Osteoblast (primary cell): Measurements from ENCODE around the gene DPF3. TPM values are rescaled to one million over a fixed set of nuclear protein-coding genes. Genes with fewer than 3 reads are reported as not detected.

Source experiments
- DNase-seq: peaks from one replicate; pipeline ENCODE4 v3.0.0; 2011; ENCODE audit warnings: low spot score, mixed read lengths; ENCODE audit not compliant: insufficient read length; ENCODE audit errors: missing footprints
- H2AFZ ChIP-seq: 2 replicates; pipeline ENCODE4 v1.6.0; 2011; ENCODE audit warnings: mild to moderate bottlenecking, low read length
- H3K27ac ChIP-seq: 2 replicates; pipeline ENCODE4 v1.5.1; 2011; ENCODE audit warnings: mild to moderate bottlenecking, low read depth, low read length, moderate library complexity
- H3K27me3 ChIP-seq: 2 replicates; pipeline ENCODE4 v1.6.0; 2012; ENCODE audit warnings: mild to moderate bottlenecking, control low read depth, inconsistent platforms, low read length, moderate library complexity; ENCODE audit not compliant: insufficient read depth
- H3K36me3 ChIP-seq: 2 replicates; pipeline ENCODE4 v1.5.1; 2011; ENCODE audit warnings: mild to moderate bottlenecking, low read length, control low read depth, moderate library complexity; ENCODE audit not compliant: insufficient read depth
- H3K4me1 ChIP-seq: 2 replicates; pipeline ENCODE4 v1.5.1; 2011; ENCODE audit warnings: mild to moderate bottlenecking, low read length, control low read depth, moderate library complexity; ENCODE audit not compliant: insufficient read depth
- H3K4me2 ChIP-seq: 2 replicates; pipeline ENCODE4 v1.6.0; 2011; ENCODE audit warnings: mild to moderate bottlenecking, low read length; ENCODE audit not compliant: insufficient read depth
- H3K4me3 ChIP-seq: fragments of 200-600 bp; sonication (generic); 3 replicates; pipeline ENCODE4 v1.5.1; 2012; ENCODE audit warnings: mild to moderate bottlenecking, low read length, inconsistent platforms; ENCODE audit not compliant: insufficient read depth
- H3K79me2 ChIP-seq: 2 replicates; pipeline ENCODE4 v1.6.0; 2012; ENCODE audit warnings: mild to moderate bottlenecking, low read length, control low read depth, inconsistent platforms; ENCODE audit not compliant: insufficient read depth
- H3K9me3 ChIP-seq: 2 replicates; pipeline ENCODE4 v1.5.1; 2011; ENCODE audit warnings: low read depth, low read length, control low read depth
- H4K20me1 ChIP-seq: 2 replicates; pipeline ENCODE4 v1.6.0; 2012; ENCODE audit warnings: mild to moderate bottlenecking, low read length, control low read depth; ENCODE audit not compliant: insufficient read depth
- total RNA-seq: library from RNA; depleted of rRNA; stranded (reverse); fragments of >200 nt; gene quantifications from 2 replicates; pipeline ENCODE4 v1.2.3, GENCODE V29; 2012
- TF ChIP-seq, protein P1 (sequence below): IDR thresholded peaks from 2 replicates; pipeline ENCODE4 v1.5.1; 2011; ENCODE audit warnings: mild to moderate bottlenecking, low read depth, low read length, moderate library complexity; ENCODE audit errors: extremely low read depth

Gene DPF3
- total RNA-seq, 1 donor, result 1.8 TPM

DNA sequence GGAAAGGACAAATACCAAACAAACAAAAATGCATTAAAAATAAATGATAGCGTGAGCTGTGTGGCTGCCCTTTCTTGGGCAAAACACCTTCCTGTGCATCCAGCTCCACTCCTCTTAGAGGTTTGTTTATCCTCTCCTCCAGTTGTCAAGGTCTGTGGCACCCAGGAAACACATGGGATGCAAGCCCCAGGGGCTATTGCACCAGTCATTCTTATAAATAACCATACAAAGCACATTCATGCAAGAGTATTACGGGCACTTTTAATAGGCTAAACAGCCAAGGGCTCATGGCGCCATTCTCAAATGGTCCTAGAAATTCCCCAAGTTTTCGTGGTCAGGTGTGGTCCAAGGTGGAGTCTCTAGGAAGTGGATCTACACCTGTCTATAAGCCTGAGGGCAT lies 257.0 kb downstream of the DPF3 start:
- TF ChIP-seq, protein P1, sequence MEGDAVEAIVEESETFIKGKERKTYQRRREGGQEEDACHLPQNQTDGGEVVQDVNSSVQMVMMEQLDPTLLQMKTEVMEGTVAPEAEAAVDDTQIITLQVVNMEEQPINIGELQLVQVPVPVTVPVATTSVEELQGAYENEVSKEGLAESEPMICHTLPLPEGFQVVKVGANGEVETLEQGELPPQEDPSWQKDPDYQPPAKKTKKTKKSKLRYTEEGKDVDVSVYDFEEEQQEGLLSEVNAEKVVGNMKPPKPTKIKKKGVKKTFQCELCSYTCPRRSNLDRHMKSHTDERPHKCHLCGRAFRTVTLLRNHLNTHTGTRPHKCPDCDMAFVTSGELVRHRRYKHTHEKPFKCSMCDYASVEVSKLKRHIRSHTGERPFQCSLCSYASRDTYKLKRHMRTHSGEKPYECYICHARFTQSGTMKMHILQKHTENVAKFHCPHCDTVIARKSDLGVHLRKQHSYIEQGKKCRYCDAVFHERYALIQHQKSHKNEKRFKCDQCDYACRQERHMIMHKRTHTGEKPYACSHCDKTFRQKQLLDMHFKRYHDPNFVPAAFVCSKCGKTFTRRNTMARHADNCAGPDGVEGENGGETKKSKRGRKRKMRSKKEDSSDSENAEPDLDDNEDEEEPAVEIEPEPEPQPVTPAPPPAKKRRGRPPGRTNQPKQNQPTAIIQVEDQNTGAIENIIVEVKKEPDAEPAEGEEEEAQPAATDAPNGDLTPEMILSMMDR, result no peak
- Histone ChIP-seq H3K36me3 (no peaks in the 10 kb centered on the region), H3K4me2 (no peak overlapping the region), H3K27me3 (no peaks in the 10 kb centered on the region), H3K79me2 (no peaks in the 10 kb centered on the region), H3K9me3 (peaks cover 3% of the 10 kb centered on the region), H3K4me3 (no peak overlapping the region), H2AFZ (no peak overlapping the region), H3K4me1 (peaks cover 34% of the 10 kb centered on the region), H3K27ac (no peak overlapping the region), H4K20me1 (no peaks in the 10 kb centered on the region)
- DNase-seq, result no peak

DNA sequence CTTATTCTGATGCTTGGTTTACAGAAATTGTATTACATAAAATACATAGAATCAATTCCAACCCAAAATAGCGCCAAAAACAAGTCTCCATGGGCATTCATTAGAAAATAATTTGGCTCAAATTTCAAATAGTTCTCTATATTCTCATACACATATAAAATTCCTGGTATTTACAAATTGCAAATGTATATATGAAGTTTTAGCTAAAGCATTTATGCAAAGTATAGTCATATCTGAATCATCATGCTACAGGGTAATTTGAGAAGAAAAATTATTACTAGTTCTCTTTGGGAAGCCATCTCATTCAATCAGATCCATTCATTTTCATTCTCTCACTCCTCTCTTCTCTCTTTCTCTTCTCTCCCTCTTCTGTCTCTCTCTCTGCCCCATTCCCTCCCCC lies 257.8 kb downstream of the DPF3 start:
- Histone ChIP-seq H3K36me3 (no peaks in the 10 kb centered on the region), H2AFZ (peak overlapping the region; percentile 69), H3K4me1 (peaks cover 34% of the 10 kb centered on the region), H4K20me1 (no peaks in the 10 kb centered on the region), H3K9me3 (peaks cover 3% of the 10 kb centered on the region), H3K79me2 (no peaks in the 10 kb centered on the region), H3K4me3 (no peak overlapping the region), H3K4me2 (peak overlapping the region; percentile 49), H3K27me3 (no peaks in the 10 kb centered on the region), H3K27ac (peak overlapping the region; percentile 35)
- TF ChIP-seq, protein P1, result no peak
- no peak for DNase-seq

DNA sequence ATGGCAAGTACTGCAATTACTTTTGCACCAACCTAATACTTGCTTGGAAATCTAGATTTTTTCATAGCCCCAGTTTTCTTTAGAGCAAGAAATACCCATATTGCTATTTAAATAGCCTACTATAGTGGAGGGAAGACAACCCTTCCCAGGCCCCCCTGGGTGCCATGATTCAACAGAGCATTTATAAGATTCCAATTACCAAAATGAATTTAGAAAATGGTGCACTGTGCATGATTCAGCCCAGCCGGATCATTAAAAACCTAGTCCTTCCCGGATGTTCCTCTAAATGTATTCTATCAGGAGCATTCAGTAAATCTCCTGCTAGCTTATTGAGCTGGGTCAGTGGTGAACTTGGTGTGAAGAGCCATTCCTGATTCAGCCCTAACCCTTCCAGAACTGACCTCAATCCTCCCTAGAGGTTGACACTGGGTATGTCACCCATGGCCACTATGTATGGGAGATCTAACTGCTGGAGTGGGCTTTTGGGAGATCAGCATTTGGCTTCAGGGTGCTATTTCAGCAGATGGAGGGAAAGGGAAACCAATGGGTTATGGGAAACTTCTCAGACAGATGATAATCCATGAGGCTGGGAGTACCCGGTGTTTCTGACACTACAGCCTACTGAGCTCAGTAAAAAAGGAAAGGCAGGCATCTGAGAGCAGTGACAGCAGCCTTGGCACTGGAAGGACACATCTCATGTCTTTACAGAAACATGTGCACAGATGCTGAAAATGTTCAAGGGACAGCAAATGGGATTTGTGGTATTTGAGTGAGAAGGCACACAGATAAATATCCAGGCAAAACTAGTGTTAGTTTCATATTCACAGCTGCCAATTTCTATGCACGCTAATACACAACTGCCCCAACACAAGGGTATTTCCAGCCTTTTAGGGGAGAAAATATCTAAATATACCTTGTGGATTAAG lies 258.9 kb downstream of the DPF3 start:
- no peaks in the 10 kb centered on the region for H4K20me1 ChIP-seq
- H3K4me3 ChIP-seq, result no peak overlapping the region
- no peak overlapping the region for H3K4me2 ChIP-seq
- no peak for DNase-seq
- H3K79me2 ChIP-seq, result no peaks in the 10 kb centered on the region
- no peaks in the 10 kb centered on the region for H3K27me3 ChIP-seq
- H2AFZ ChIP-seq, result peak overlapping the region; percentile 28
- H3K9me3 ChIP-seq, result peaks cover 3% of the 10 kb centered on the region
- TF ChIP-seq, protein P1, result no peak
- no peak overlapping the region for H3K27ac ChIP-seq
- H3K36me3 ChIP-seq, result no peaks in the 10 kb centered on the region
- peaks cover 34% of the 10 kb centered on the region for H3K4me1 ChIP-seq

DNA sequence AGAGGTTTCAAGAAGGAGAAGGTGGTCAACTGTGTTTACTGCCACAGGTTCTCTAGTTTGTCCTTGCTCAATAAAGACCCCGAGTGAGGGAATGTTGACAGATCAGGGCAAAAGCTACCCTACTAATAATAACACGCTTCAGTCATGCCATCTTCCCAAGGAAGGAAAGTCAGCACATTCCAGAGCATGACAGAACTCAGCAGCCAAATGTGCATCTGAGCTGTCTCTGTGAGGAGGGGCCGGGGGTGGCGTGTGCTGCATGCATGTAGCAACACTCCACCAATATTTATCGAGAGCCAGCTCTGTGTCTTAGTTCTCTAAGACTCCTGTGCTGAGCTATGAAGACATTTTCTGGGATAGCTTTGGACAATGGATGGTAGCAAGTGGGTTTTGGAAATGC lies 260.4 kb downstream of the DPF3 start:
- TF ChIP-seq, protein P1, result no peak
- Histone ChIP-seq H2AFZ (no peak overlapping the region), H3K27me3 (no peaks in the 10 kb centered on the region), H3K27ac (no peak overlapping the region), H3K4me1 (peaks cover 33% of the 10 kb centered on the region), H3K4me2 (no peak overlapping the region), H3K79me2 (no peaks in the 10 kb centered on the region), H3K36me3 (no peaks in the 10 kb centered on the region), H4K20me1 (no peaks in the 10 kb centered on the region), H3K4me3 (no peak overlapping the region), H3K9me3 (no peaks in the 10 kb centered on the region)
- no peak for DNase-seq
